Kidney (tissue), 14 donors: ENCODE data around the gene SBF1. TPM values are rescaled to one million over a fixed set of nuclear protein-coding genes. Genes with fewer than 3 reads are reported as not detected.

ENCODE experiments used
- DNase-seq, 5 donors: peaks; one replicate each; pipeline ENCODE4 v3.0.0-alpha.2; 2013 to 2020
- FAIRE-seq: peaks from 2 replicates; lab custom pipeline; 2012; peaks lifted over from hg19 to GRCh38; lab: Jason Lieb, UNC
- H3K27ac ChIP-seq, 2 donors: one replicate each; pipeline ENCODE4 v1.7.0; 2013; ENCODE audit warnings: low read depth in 2 of 2, low read length in 2 of 2, inconsistent platforms in 1 of 2
- H3K27me3 ChIP-seq: one replicate; pipeline ENCODE4 v1.7.1; 2013; ENCODE audit warnings: low read length, inconsistent platforms; ENCODE audit not compliant: control insufficient read depth, insufficient read depth
- H3K36me3 ChIP-seq, 3 donors: one replicate each; pipeline versions ENCODE4 v1.7.0 to v1.7.1; 2013; ENCODE audit warnings: low read length in 3 of 3, control low read depth in 1 of 3, inconsistent platforms in 1 of 3; ENCODE audit not compliant: insufficient read depth in 3 of 3, control insufficient read depth in 2 of 3
- H3K4me1 ChIP-seq, 3 donors: one replicate each; pipeline versions ENCODE4 v1.7.0 to v1.7.1; 2013; ENCODE audit warnings: low read length in 3 of 3, inconsistent platforms in 1 of 3, low read depth in 1 of 3; ENCODE audit not compliant: control insufficient read depth in 2 of 3, insufficient read depth in 2 of 3
- H3K4me3 ChIP-seq, 3 donors: one replicate each; pipeline versions ENCODE4 v1.7.0 to v1.8.1; 2013; ENCODE audit warnings: low read length in 3 of 3, control low read depth in 1 of 3, inconsistent platforms in 1 of 3
- H3K9ac ChIP-seq, 3 donors: one replicate each; pipeline versions ENCODE4 v1.7.0 to v1.7.1; 2013; ENCODE audit warnings: low read length in 3 of 3, control low read depth in 1 of 3, inconsistent platforms in 1 of 3
- H3K9me3 ChIP-seq, 3 donors: one replicate each; pipeline versions ENCODE4 v1.7.0 to v1.7.1; 2013; ENCODE audit warnings: low read length in 3 of 3, control low read depth in 1 of 3, inconsistent platforms in 1 of 3; ENCODE audit not compliant: control insufficient read depth in 2 of 3, insufficient read depth in 1 of 3
- CTCF ChIP-seq: IDR thresholded peaks from 3 replicates; pipeline ENCODE4 v1.5.1; 2012; ENCODE audit warnings: mild to moderate bottlenecking, moderate library complexity, borderline replicate concordance; ENCODE audit not compliant: insufficient read depth; ENCODE audit errors: extremely low read depth
- intact Hi-C: fragments of 100-400 bp; cut with DNase I; formaldehyde crosslinking; loops from one replicate; pipeline ENCODE4 v1.11.1; 2022
- polyA plus RNA-seq: library from polyadenylated mRNA; stranded (reverse); fragments of 350-450 nt; fragmentation: Illumina TruSeq; extraction: RNeasy Lipid Tissue Mini Kit (QIAGEN cat#74804); gene quantifications from one replicate; pipeline ENCODE4 v1.2.3, GENCODE V29; 2014; ENCODE audit warnings: low read depth, low replicate concordance; ENCODE audit not compliant: insufficient read depth
- total RNA-seq: library from RNA; stranded (reverse); fragmentation: NEBNext Ultra II Directional; extraction: Animal tissue kit (Norgen Biotek cat#: 25700); gene quantifications from one replicate; pipeline ENCODE4 v1.2.1, GENCODE V29; 2021
- donor health status: control.
- donor health status: control.
- donor health status: control.
- donor health status: control.
- donor health status: control.
- donor health status: DM: yes; HTN: yes; CAD: no.
- donor health status: Normal renal cell carcinoma (clear cell type).

SBF1 gene
- total and polyA plus RNA-seq, 2 donors from 2014 or later: 18.1 to 73.9 TPM

DNA sequence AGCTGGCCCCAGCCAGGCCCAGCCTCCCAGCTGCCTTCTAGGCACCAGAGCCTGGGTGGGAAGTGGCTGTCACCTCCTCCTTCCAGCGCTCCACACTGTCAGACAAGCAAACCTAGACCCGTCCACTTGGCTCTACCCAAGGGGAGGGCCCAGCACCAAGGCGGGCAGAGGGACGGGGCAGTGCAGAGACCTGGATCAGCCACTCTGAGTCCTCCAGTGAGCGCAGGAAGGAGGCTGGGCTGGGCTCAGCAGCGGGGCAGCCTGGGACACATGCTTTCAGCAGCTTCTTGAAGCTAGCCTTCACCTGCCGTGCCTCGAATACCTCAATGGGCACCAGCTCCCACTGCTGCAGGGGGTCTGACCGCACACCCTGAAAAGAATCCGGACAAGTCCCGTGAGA is 18.8 kb downstream of the SBF1 start:
- H3K27ac ChIP-seq: no peak overlapping the region
- no peak overlapping the region for H3K4me3 ChIP-seq
- intact Hi-C loops: no loop called here
- DNase-seq (no peak), FAIRE-seq (no peak)
- H3K9me3 ChIP-seq: no peaks in the 10 kb centered on the region
- no peak overlapping the region for H3K9ac ChIP-seq
- TF ChIP-seq CTCF: no peak
- no peaks in the 10 kb centered on the region for H3K4me1 ChIP-seq
- H3K36me3 ChIP-seq: peaks cover 0 to 35% (median 8%) of the 10 kb centered on the region in 3 donors
- no peaks in the 10 kb centered on the region for H3K27me3 ChIP-seq

DNA sequence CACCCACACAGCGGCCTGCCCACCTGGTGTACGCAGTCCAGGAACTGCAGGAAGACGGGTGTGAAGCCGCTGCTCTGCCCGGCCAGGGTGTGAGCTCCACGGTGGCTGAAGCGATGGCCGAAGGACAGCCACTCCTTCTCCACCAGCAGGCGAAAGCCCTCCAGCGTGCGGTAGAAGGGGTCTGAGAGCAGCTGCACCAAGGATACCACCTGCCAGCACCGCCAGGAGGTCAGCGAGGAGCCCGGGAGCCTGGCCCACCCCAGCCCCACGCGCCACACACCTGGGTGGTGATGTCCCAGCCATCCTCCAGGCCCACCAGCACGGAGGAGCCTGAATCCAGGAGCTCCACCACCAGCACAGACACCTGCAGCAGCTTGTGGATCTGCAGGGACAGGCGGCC is 19.6 kb downstream of the SBF1 start:
- no peak for FAIRE-seq
- Histone ChIP-seq H3K9ac (no peak overlapping the region), H3K4me1 (no peaks in the 10 kb centered on the region), H3K4me3 (no peak overlapping the region), H3K27ac (no peak overlapping the region), H3K36me3 (peaks cover 0 to 33% (median 8%) of the 10 kb centered on the region in 3 donors), H3K27me3 (no peaks in the 10 kb centered on the region), H3K9me3 (no peaks in the 10 kb centered on the region)
- DNase-seq: no peak
- TF ChIP-seq CTCF: no peak
- intact Hi-C loops: no loop called here

GRCh38 chr22:50454556-50455075 is 20.2 kb downstream of the SBF1 start:
- intact Hi-C loops: no loop called here
- H3K27me3 ChIP-seq: no peaks in the 10 kb centered on the region
- H3K36me3 ChIP-seq: peaks cover 0 to 27% (median 8%) of the 10 kb centered on the region in 3 donors
- TF ChIP-seq CTCF: no peak
- FAIRE-seq: no peak
- no peak overlapping the region for H3K4me3 ChIP-seq
- no peaks in the 10 kb centered on the region for H3K4me1 ChIP-seq
- DNase-seq: no peak
- no peak overlapping the region for H3K27ac ChIP-seq
- H3K9me3 ChIP-seq: no peaks in the 10 kb centered on the region
- no peak overlapping the region for H3K9ac ChIP-seq

- Histone ChIP-seq H3K27me3 (no peaks in the 10 kb centered on the region), H3K4me1 (no peaks in the 10 kb centered on the region), H3K27ac (no peak overlapping the region), H3K9ac (no peak overlapping the region), H3K9me3 (no peaks in the 10 kb centered on the region), H3K4me3 (no peak overlapping the region), H3K36me3 (peaks cover 0 to 29% (median 11%) of the 10 kb centered on the region in 3 donors)
- no peak for TF ChIP-seq CTCF
- FAIRE-seq (no peak), DNase-seq (no peak)
- intact Hi-C loops: no loop called here
These were observed 22.2 kb downstream of the SBF1 start for GRCh38 chr22:50452649-50453048.
